ENCODE results near the gene APOC1. TPM values are rescaled to one million over a fixed set of nuclear protein-coding genes. Genes with fewer than 3 reads are reported as not detected.
"Not testable (repeated sequence)": the region's sequence is repeated elsewhere in the genome, so short reads cannot be mapped to it uniquely, and the experiment has no call there.

The APOC1 gene
- total and polyA plus RNA-seq, 8 donors = 5.4 to 70.6 (median 17.6) TPM; not detected in 2

DNA sequence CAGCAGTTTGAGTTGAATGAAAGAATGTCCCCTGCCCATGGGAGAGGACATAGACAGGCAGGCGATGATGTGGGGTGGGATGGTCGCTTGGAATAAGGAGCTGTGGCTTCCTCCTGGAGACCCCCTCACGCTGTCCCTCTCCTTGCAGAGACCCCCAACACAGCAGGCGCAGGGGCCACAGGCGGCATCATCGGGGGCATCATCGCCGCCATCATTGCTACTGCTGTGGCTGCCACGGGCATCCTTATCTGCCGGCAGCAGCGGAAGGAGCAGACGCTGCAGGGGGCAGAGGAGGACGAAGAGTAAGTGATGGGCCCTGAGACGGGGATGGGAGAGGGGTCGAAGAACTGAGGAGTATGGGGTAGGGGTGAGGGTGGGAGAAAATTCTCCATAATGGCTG is 32.3 kb upstream of the APOC1 start:
- intact Hi-C loops (cut with DNase I; ENCODE audit: low total_unique reads) = no loop called here
- no peaks in the 10 kb centered on the region for H3K27me3 ChIP-seq
- TF ChIP-seq POLR2AphosphoS5 (IDR thresholded peaks at IDR 0.05) (no peak), EP300 (IDR thresholded peaks at IDR 0.05) (no peak), CTCF (IDR thresholded peaks at IDR 0.05) (no peak), POLR2A (IDR thresholded peaks at IDR 0.05) (no peak)
- H3K27ac ChIP-seq = no peak overlapping the region
- 89 to 93% (median 92%) methylated on average over 15 of the region's 15 CpGs for WGBS, 5 donors
- H3K4me1 ChIP-seq = peaks cover 0 to 2% (median 0%) of the 10 kb centered on the region in 4 donors
- no peak overlapping the region for H3K4me3 ChIP-seq
- H3K9me3 ChIP-seq = no peaks in the 10 kb centered on the region
- H3K36me3 ChIP-seq = peaks cover 33 to 75% (median 72%) of the 10 kb centered on the region in 4 donors
- DNase-seq = no peak

GRCh38 chr19:44882619-44883397 is 31.6 kb upstream of the APOC1 start:
- intact Hi-C loops (cut with DNase I; ENCODE audit: low total_unique reads); DNase-seq: not testable (repeated sequence)
- H3K36me3 ChIP-seq = peaks cover 38 to 75% (median 72%) of the 10 kb centered on the region in 4 donors

GRCh38 chr19:44883922-44884321 is 30.5 kb upstream of the APOC1 start:
- no peak for TF ChIP-seq POLR2A (IDR thresholded peaks at IDR 0.05)
- no peak for TF ChIP-seq CTCF (IDR thresholded peaks at IDR 0.05)
- TF ChIP-seq POLR2AphosphoS5 (IDR thresholded peaks at IDR 0.05) = no peak
- Histone ChIP-seq H3K9me3 (no peaks in the 10 kb centered on the region), H3K27me3 (no peaks in the 10 kb centered on the region), H3K4me1 (peaks cover 0 to under 1% (median 0%) of the 10 kb centered on the region in 4 donors), H3K27ac (no peak overlapping the region), H3K4me3 (no peak overlapping the region), H3K36me3 (peaks cover 28 to 75% (median 72%) of the 10 kb centered on the region in 4 donors)
- WGBS, 5 donors = 88 to 97% (median 92%) methylated on average over 5 of the region's 5 CpGs
- DNase-seq = no peak
- intact Hi-C loops (cut with DNase I; ENCODE audit: low total_unique reads) = no loop called here

More at GRCh38 chr19:44882619-44883397, 31.6 kb upstream of the APOC1 start:
- H3K27me3 ChIP-seq, H3K4me3 ChIP-seq, H3K9me3 ChIP-seq, H3K4me1 ChIP-seq, H3K27ac ChIP-seq: not testable (repeated sequence)
- WGBS, 5 donors = 91 to 93% (median 92%) methylated on average over 19 of the region's 19 CpGs

- Histone ChIP-seq H3K36me3 (peaks cover 28 to 70% (median 65%) of the 10 kb centered on the region in 4 donors), H3K27me3 (no peaks in the 10 kb centered on the region), H3K9me3 (no peaks in the 10 kb centered on the region), H3K27ac (no peak overlapping the region), H3K4me1 (peaks cover 3 to 7% (median 4%) of the 10 kb centered on the region in 4 donors), H3K4me3 (no peak overlapping the region)
- intact Hi-C loops (cut with DNase I; ENCODE audit: low total_unique reads) = no loop called here
- no peak for DNase-seq
- 84 to 91% (median 87%) methylated on average over 4 of the region's 4 CpGs for WGBS, 5 donors
- no peak for TF ChIP-seq CTCF (IDR thresholded peaks at IDR 0.05)
Observed at GRCh38 chr19:44884566-44884965, 29.8 kb upstream of the APOC1 start.

GRCh38 chr19:44886141-44886540 is 28.3 kb upstream of the APOC1 start:
- H3K4me1 ChIP-seq = peaks cover 9 to 13% (median 11%) of the 10 kb centered on the region in 4 donors
- intact Hi-C loops (cut with DNase I; ENCODE audit: low total_unique reads) = no loop called here
- no peak for DNase-seq
- WGBS, 5 donors = 90 to 95% (median 92%) methylated on average over 6 of the region's 6 CpGs
- peaks cover 28 to 64% (median 61%) of the 10 kb centered on the region in 4 donors for H3K36me3 ChIP-seq
- no peaks in the 10 kb centered on the region for H3K27me3 ChIP-seq
- no peak for TF ChIP-seq POLR2AphosphoS5 (IDR thresholded peaks at IDR 0.05)
- no peak for TF ChIP-seq POLR2A (IDR thresholded peaks at IDR 0.05)
- TF ChIP-seq EP300 (IDR thresholded peaks at IDR 0.05) = no peak
- no peak for TF ChIP-seq CTCF (IDR thresholded peaks at IDR 0.05)
- H3K9me3 ChIP-seq = no peaks in the 10 kb centered on the region
- no peak overlapping the region for H3K27ac ChIP-seq
- H3K4me3 ChIP-seq = no peak overlapping the region

Data from stomach (tissue), 9 donors.